Measurements from ENCODE around the gene CAND2.

DNA sequence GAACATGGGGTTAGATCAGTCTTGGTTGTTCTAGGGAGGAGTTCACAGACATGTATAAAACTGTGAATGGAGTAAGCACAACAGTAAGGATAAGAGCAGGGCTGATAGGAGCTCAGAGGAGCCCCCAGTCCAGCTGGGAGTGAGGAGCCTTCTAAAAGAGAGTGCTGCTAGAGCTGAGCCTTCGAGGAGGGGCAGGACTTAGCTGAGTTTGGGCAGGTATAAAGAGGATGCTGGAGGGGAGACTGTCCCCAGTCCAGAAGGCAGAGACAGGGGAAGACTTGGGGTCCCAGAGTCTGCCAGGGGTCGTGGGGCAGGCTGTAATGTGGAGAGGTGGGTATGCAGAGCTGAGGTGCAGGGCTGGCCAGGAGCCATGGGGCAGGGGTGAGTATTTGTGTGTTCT is 12.1 kb downstream of the CAND2 start:
- TF ChIP-seq, protein P1, sequence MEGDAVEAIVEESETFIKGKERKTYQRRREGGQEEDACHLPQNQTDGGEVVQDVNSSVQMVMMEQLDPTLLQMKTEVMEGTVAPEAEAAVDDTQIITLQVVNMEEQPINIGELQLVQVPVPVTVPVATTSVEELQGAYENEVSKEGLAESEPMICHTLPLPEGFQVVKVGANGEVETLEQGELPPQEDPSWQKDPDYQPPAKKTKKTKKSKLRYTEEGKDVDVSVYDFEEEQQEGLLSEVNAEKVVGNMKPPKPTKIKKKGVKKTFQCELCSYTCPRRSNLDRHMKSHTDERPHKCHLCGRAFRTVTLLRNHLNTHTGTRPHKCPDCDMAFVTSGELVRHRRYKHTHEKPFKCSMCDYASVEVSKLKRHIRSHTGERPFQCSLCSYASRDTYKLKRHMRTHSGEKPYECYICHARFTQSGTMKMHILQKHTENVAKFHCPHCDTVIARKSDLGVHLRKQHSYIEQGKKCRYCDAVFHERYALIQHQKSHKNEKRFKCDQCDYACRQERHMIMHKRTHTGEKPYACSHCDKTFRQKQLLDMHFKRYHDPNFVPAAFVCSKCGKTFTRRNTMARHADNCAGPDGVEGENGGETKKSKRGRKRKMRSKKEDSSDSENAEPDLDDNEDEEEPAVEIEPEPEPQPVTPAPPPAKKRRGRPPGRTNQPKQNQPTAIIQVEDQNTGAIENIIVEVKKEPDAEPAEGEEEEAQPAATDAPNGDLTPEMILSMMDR (conservative IDR thresholded peaks at IDR 0.05), result no peak
- TF ChIP-seq ZFX (IDR thresholded peaks at IDR 0.05), result no peak

Measured in C4-2B (cell line).